ENCODE measurements around the gene DSCAM.

GRCh38 chr21:40041446-40041845, 805.5 kb downstream of the DSCAM start:
- TF ChIP-seq CTCF (IDR thresholded peaks at IDR 0.05) (no peak), EZH2 (IDR thresholded peaks at IDR 0.05) (no peak)
